ENCODE results near the gene PLCB1.
"Not testable (repeated sequence)": the region's sequence is repeated elsewhere in the genome, so short reads cannot be mapped to it uniquely, and the experiment has no call there.

The PLCB1 gene

DNA sequence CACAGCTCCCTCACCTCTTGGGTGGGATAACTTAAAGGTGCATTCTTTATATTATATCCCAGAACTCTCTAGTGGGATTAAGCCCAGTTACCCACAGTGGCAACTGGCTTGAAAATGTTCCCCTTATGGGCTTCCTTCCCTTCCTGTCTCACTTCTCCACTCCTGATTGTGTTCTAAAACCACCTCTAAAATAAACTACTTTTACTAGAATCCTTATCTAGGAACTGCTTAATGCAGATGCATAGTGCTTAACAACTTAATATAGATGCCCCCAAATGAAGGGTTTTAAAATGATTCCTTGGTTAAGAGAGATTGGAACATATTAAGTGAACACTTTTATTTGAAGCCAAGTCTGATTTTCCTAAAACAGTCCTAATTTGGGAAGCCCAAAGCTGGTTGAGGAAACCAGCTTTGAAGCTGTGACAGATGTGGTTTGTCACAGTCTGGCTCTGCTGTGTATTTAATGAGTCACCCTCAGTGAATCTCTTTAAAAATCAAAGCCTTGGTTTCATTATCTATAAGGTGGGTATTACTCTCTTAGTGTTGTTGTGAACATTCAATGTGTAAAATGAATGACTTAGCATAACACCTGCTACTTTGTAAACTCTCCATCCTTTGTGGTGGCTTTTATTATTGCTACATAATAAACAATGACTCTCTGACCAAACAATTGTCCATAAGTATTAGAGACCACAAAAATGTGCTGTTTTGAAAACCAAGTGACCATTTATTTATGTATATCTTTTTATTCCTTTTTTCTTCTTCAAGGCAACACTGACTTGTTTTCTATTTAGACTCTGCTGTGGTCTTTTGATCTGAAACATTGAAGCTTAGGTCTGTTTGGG lies 24.4 kb downstream of the PLCB1 start:
- DNase-seq, result no peak

DNA sequence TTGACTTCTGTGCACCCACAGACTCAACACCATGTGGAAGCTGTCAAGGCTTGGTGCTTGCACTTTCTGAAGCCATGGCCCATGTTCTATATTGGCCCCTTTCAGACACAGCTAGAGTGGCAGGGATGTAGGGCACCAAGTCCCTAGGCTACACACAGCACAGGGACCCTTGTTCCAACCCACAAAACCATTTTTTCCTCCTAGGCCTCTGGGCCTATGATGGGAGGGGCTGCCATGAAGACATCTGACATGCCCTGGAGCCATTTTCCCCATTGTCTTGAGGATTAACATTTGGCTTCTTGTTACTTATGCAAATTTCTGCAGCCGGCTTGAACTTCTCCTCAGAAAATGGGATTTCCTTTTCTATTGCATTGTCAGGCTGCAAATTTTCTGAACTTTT lies 27.2 kb downstream of the PLCB1 start:
- not testable (repeated sequence) for DNase-seq

DNA sequence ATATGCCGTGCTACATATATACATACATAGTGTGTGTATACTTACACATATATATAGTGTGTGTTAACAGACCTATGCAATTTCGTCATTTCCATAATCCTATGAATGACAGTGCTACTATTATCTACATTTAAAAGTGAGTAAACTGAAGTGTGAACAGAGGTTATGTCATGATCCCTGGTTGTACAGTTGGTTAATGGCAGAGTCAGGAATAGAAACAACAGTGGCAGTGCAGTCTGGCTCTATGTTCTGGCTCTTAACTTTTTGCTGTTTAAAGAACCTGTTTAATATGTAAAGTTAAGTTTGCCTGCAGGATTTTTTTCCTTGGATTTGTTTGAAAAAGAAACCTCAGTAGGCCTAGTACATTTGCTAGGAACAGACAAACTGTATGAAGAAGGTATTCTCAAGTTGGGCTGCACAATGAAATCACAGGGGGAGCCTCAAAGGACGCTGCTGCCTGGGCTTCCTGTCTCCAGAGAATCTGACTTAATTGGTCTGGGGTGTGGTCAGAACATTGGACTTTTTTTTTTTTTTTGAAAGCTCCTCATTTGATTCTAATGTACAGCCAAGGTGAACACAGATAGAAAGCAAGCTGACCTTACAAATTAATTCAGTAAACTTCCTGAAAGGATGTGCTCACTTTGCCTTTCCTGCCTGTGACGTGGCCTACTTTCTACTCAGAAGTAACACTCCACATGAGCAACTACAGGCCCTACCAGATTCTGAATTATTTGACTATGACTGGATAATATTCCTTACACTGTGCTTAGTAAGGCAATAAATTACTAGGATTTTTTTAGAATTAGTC lies 29.4 kb downstream of the PLCB1 start:
- no peak for DNase-seq

DNA sequence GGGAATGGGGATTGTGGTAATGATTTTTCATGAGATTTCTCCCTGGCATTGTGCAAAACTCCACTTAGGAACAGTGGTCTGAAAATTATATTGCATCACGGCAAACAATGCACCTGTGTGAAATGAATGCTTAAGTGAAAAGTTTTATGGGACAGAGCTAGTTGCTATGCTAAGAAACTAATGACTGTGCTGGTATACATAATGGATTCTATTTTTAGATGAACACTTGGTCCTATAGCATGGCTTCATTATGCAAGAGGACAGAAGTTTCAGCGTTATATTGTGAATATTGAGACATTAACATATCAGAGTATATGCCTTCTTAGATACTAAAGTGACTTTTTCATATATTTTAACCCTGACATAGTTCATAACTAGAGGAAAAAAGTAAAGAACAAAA lies 30.5 kb downstream of the PLCB1 start:
- DNase-seq, result no peak

DNA sequence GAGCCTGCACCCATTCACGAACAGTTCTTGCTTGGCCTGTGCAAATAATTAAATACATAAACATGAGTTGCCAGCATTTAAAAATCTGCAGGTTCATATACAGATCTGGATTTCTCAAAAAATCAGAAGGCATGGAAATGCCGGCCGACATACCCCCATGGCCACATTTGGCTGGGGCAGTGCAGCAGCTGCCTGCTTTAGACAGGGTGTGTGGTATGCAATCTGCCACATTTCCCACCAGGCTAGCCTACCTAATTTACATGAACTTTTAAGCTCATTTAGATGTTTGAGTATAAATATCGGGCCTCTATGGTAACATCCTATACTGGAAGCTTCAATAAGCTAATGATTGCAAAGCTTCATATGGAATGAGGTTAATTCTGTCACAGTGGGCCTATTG lies 31.5 kb downstream of the PLCB1 start:
- no peak for DNase-seq

DNA sequence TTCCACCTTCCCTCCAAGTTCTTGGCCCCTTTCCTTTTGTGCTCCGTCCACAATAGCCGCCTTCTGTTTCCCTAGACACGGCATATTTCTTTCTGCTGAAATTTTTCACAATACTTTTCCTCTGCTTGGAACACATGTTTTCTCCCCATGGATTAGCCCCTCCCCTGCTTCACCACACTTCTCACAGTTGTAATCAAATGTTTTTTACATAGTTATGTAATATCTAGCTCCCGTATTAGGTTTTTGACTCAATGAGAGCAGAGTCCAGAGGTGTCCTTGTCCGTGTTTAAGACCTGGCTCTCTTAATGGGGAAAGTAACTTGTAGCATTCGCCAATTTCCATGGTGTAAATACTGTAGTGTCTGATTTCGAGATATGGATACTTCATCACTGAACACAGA lies 34.7 kb downstream of the PLCB1 start:
- no peak for DNase-seq

DNA sequence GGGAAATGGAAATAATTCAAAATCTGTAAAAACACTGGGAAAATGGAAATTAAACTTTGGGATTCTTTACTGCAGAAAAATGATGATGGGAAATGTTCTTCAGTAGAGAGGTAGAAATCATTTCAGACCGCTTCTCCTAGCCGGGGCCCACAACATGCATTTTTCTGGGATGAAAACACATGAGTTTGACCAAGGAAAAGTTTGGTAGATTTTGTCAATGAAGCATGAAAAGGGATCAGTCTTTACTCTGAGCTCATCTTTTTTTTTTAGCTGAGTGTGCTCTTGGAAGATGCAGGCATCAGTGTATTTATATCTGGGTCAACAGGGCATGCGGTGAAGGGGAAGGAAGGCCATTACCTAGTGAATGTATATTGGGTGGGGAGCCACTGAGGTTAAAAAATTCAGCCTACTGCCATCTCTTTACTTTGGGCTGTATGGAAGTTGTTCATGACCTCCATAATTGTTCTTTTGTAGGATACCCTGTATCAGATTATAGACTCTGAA lies 36.8 kb downstream of the PLCB1 start:
- no peak for DNase-seq

DNA sequence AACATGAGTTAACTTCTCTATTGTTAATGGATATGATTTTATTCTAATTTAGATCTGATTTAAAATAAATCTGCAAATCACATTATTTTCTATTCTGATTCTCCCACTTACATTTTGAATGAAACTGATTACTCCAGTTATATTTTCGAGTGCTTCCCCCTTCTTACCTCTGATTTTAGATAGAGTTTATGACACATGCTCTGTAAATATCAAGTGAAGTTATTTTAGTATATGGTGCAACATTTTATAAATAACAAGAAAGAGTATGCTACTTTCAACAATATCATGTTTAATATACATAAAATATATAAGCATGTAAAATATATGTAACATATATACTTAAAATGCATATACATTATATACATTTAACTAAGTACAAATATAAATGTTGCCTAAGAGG lies 38.9 kb downstream of the PLCB1 start:
- DNase-seq, result no peak

DNA sequence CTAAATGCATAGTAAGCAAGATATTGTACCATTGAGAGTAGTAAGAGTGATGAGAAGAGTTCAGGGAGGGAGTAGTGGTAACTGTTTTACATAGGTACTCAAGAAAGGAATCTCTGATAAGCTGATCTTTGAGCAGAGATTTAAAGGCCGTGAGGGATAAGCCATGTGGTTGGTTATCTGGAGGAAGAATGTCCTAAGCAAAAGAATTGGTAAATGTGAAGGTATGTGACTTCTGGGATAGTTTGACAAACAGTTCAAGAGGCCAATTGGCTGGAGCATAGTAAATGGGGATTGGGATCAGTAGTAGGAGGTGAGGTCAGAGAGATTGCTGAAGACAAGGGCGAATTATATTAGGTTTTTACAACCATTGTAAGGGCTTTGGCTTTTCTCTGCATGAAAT lies 40.1 kb downstream of the PLCB1 start:
- DNase-seq, result no peak

DNA sequence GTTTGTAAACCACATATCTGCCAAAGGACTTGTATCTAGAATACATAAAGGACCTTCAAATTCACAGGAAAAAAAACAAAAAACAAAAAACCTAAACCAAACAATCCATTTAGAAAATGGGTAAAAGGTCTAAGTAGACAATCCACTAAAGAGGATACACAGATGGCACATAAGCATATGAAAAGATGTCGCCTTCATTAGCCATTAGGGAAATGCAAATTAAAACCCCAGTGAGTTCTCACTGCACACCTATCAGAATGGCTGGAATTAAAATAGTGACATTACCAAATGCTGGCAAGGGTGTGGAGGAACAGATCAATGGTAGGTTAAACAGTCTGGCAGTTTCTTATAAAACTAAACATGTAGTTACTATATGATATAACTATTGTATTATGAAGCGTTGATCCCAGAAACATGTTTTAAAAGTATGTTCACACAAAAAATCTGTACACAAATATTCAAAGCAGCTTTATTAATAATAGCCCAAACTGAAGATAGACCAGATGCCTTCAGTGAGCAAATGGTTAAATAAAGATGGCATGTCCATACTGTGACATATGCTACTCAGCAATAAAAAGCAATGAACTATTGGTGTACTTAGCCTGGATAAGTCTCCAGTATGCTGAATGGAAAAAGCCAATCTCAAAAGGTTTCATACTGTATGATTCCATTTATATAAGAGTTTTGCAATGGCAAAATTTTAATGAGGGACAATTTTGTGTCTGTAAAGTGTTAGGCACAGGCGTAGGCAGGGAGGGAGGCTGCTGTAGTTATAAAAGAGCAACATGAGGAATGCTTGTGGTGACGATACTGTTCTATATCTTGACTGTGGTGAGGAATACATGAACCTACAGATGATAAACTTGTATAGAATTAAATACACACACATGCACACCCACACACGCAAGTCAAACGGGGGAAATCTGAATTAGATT lies 43.9 kb downstream of the PLCB1 start:
- DNase-seq, result no peak

DNA sequence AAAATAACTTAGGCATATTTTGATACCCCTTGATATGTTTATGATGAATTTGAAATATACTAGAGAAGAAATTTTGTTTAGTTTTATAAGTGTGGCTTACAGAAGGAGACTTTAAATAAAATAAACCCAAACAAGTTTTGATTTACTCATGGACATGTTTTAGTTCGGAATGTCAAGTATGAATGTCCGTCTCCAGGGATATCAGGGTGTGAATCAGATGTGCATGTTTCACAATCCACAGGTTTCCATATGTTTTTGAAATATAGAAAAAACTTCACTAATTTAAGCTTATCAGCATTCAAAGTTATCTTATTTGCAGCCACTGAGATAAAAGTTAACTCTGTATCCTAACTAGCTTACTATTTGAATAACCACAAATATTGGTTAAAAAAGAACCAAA lies 51.5 kb downstream of the PLCB1 start:
- DNase-seq, result no peak

DNA sequence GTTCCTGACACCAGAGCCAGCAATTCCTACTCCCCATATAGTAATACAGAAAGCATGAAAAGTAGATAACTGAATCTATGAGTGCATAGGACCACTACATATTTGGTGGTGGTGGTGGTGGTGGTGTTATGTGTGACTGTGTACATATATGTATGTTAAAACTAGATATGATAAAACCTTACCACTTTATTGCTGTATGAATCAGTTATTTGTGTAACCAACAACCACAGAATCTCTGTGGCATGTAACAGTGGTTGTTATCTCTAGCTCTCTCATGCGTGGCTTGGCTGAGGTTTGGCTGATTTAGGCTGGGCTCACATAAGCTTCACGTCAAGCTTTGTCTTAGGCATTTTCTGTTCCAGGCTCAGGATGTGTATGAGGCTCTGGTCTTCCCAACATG lies 55.7 kb downstream of the PLCB1 start:
- no peak for DNase-seq

DNA sequence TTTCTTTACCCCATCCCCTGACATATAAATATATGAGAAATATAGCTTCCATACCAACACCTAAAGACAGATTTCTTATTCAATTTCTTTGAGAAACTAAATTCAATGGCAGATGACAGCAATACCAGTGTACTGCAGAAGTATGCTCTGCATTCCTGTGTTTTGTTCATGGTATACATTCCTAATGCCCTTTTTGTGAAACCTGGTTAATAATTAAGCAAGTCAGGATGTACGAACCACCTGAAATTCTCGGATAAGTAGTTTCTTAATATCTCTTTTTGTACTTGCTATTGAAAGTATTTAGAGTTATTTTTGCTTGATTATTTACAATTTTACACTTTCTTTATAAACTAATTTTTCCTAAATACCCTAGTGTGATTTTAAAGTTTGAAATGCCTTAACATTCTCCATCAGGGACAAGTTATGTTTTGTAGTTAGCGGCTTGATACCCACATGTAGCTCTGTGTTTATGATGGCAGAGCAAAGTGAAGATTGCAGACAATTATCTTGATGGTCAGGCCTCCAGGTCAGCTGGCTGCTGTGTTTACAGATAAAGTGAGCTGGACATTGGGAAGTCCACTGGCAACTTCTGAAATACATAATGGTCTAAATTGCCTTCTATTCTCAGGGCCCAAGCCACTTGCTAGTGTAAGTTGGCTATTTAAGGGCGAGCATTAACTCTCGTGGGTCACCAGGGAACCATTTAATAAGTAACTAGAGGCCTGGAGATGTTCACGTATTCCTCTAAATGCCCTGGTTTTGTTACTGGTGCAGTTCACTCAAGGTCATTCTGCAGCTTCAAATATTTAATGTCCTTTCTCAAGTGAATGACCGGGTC lies 58.2 kb downstream of the PLCB1 start:
- no peak for DNase-seq

DNA sequence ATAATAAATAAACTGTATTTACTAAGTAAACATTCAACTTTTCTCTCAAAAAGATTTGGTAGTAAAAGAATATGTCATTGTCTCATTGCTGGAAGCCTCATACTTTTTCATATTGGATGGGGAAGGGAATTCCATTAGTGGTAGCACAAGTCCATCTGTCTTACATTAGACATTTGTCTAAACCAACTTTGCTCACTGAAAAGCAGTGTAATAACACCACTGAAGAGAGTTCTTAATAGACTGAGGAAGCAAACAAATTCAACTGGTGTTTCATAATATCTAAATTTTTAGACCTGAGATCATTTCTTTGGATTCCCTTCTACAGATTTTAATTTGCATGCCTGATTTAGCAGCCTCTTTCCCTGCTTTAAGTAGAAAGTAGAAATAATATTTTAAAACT lies 62.7 kb downstream of the PLCB1 start:
- no peak for DNase-seq

DNA sequence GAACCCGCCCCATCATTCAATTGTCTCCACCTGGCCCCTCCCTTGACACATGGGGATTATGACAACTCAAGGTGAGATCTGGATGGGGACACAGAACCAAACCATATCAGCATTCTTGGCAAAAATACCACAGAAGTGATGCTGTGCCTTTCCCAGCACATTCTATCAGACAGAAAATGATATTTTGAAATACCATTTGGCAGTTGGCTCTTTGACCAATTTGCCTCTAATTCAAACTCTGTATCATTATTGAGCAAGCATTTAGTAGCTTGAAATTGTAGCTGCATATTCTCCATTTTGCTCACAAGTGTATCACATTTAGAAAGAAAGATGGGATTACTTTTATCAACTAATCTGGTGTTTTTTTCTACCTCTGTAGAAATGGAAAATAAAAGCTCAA lies 64.0 kb downstream of the PLCB1 start:
- DNase-seq, result no peak

DNA sequence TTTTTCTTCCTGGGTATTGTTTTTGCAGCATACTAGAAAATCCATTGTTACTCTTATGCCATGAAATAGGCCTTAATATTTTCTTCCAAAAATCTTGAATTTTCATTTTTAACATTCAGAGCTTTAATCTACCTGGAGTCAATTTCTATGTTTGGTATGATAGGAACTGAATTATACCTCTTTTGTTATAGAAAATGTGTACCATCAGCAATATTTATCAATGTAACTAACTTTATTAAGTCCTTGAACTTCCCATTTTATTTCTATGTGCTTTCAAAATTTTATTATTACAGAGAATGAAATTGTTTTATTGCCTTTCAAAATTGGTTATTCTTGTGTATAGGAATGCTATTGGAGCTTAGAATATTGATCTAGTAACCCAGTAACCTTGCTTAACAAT lies 68.2 kb downstream of the PLCB1 start:
- no peak for DNase-seq

DNA sequence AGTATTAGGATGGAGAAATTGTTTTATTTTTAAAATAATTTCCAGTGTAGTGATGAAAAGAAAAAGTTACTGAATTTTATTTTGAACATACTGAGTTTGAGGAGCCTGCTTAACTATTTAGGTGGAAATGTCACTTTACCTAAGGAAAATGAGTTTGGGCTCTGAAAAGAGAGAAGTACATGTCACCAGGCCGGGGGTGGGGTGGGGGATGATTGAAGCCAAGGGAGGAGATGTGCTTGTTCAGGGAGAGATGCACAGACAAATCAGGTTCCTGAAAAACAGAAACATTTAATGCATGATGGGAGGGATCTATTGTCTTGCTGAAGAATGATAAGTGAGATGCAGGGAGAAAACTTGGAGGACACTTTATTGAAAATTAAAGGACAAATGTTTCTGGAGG lies 71.3 kb downstream of the PLCB1 start:
- DNase-seq, result no peak

DNA sequence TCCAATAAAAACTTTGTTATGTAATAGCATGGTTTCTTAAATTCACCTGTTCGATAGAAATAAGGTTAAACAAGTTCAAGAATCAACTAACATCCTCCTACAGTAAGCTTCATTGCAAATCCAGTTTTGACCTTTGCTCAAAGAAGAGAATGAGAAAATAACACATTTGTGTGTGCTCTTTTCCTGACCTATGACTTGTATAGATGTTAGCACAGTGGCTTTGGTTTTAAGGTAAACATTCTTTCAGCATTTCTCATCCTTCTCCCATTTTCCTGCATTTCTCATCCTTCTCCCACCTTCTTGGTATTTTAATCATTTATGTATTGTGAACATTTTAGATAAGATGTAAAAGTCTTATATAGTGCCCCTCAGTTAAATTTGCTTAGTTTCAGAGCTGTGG lies 73.9 kb downstream of the PLCB1 start:
- no peak for DNase-seq

DNA sequence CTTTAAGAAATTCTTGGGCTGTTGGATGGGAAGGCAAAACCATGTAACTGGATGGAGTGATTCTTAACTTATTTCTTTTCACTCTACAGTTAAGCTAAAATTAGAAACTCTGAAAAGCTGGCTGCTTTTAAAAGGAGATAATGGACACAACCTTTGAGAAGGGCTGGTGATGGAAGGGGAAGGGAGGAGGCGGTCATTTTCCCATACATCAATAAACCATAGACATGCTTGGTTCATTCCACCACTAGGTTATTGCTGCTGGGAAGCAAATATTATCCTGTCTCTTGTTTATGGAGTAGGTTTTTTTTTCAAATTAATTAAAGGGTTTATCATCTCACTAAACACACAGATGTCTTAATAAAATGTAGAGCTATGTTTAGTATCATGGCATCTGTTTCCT lies 76.2 kb downstream of the PLCB1 start:
- no peak for DNase-seq

DNA sequence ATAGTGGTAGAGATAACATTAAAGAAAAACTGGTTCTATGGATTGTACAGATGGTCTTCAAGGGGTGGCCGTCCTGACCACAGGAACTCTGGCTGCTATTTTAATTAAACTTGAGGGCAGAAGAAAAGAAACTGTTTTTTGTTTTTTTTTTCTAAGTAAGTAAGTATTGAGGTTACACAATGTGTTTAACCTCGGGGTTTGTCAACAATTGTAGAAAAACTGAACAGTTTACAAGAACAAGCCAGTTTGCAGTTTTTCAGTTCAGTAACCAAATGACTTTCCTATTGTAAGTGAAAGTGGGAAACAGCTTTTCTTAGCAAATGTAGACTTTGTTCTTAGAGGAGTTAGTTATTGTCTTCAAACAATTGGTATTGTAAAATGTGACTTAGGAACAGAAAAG lies 77.0 kb downstream of the PLCB1 start:
- no peak for DNase-seq

DNA sequence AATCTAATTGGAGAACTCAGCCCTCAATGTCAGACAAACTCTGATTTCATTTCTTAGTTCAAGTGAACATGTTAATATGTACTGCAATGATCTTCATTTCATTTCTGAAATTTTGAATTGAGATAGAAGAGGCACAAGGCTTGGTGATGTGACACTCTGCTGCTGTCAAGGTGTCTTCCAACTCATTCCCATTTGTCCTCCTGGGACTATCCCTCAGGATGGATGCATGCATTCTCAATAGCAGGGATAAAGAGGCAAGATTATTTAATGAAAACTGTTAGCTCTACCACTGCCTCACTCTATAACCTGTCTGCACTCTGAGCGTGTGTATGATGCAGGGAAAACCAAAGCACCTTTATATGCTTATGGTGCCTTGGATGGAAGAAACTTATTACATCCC lies 78.7 kb downstream of the PLCB1 start:
- no peak for DNase-seq

DNA sequence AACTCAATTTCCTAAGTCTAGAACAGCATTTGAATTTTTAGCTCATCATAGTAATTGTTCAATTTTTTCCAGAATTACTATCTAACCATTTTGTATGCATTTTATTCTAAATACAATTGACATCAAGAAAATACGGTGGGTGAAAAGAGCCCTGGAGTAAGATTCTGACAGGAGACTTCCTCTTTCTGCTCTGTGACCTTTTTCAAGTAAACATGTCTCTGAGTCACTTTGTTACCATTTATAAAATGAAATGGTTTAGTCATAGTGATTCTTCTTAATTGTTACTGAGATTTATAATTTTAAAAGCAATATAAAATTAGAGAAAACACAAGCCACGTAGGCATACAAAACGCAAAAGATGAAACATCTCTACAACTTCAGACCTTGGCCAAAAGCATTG lies 80.2 kb downstream of the PLCB1 start:
- DNase-seq, result no peak
